ENCODE results near the gene ADGRD1.
"Not testable (repeated sequence)": the region's sequence is repeated elsewhere in the genome, so short reads cannot be mapped to it uniquely, and the experiment has no call there.

The ADGRD1 gene

DNA sequence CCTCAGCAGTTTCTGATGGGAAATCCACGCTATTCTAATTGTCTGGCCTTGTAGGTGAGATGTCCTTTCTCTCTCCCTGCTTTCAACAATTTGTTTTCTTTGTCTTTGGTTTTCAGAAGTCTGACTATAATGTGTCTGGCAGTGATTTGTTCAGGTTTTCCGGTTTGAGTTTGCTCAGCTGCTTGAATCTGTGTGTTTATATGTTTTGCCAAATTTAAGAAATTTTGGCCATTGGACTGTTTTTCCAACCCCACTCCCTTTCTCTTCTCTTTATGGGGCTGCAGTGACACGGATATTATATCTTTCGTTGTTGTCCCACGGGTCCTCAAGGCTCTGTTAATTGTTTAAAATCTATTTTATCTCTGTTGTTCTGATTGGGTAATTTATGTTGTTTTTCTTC, 105.0 kb downstream of the ADGRD1 start:
- DNase-seq: peak; percentile 41

DNA sequence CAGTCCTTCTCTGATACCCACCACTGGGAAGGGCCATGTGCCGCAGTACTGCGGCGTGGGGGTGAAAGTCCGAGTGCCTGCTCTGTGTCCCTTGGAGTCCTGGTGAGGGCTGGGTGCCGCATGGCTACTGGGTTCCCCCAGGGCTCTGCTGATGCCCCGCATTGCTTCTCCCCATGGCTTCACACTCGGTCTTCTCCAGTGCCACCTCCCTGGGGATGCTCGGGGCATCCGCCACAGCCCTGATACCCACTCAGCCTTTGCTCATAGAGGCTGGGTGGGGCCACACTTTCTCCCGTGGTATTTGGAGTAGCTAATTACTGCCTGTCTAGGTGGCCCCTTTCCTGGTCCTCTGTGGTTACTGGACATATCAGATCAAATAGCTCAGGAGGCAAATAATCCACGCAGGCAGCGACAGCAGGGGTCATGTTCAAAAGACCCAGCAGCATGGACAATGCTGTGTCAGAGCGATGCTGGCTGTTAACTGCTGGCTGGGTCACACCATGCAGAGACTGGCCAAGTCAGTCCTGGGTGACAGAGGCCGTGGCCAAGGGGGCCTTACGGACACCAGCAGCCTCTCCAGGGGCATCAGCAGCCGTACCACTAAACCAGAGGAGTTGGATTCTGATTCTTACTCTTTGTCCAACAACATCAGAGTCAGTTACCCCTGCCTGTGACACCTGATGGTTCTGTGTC, 106.5 kb downstream of the ADGRD1 start:
- DNase-seq: peak; percentile 26

- no peak for DNase-seq
Observed at GRCh38 chr12:131061041-131061806, 107.5 kb downstream of the ADGRD1 start.

DNA sequence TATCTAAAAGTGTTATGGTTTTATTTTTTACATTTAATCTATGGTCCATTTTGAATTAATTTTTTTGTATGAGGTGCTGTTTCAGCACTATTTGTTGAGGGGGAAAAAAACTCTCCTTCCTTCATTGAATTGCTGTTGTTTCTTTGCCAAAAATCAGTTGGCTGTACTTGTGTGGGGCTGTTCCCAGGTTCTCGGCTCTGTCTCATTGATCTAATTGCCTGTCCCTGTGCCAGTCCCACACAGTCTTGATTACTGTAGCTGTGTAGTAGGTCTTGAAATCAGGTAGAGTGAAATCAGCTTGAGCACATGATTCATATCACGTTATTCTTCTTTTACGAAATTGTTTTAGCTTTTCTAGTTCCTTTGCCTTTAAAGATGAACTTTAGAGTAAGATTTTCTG, 109.7 kb downstream of the ADGRD1 start:
- no peak for DNase-seq

- DNase-seq: no peak
Observed at GRCh38 chr12:131063960-131064359, 110.3 kb downstream of the ADGRD1 start.

- no peak for DNase-seq
Observed at GRCh38 chr12:131065279-131065678, 111.6 kb downstream of the ADGRD1 start.

DNA sequence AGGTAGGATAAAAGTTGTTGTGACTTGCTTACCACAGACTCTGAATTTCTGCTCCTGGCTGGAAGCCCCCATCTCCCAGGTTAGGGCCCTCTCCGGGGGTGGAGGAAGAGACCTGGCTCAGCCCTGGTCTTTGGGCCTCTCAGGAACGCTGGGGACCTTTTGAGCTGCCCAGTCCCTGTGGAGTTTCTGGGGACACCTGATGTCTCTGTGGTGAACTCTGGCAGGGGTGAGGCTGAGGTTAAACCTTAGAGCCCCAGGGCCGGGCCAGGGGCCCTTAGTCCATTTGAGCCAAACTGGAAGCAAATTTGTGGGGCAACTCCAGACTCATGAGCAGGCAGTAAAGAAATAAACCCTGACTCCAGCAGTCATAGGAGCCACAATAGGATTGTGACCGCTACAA, 112.1 kb downstream of the ADGRD1 start:
- DNase-seq: no peak

DNA sequence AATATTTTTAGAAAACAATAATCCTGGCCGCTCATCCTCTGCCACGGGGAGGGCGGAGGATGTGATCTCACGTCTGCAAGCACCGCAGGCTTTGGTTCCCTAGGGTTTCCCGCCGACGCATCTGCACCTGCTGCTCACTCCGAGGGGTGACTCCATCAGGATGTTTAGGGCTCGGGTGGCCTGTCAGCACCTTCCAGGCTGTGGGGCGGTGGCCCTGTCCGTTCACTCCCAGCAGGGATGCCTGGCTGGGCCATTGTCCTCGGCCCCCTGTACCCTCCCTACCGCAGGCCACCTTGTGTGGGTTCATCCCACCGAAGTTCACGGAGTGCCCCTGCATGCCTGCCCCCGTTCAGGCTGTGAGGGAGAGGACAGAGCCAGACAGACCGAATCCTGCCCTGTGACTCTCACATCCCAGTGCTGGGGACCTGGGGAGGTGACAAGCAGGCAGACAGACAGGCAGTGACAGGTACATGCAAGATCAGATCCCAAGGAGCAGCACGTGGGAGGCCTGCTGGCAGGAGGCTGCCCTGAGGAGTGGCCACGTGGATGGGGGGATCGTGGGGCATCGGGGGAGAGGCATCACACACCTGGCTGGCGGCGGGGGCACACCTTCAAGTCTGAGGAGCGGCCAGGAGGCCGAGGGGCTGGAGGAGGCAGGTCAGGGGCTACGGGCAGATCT, 112.6 kb downstream of the ADGRD1 start:
- DNase-seq: no peak

DNA sequence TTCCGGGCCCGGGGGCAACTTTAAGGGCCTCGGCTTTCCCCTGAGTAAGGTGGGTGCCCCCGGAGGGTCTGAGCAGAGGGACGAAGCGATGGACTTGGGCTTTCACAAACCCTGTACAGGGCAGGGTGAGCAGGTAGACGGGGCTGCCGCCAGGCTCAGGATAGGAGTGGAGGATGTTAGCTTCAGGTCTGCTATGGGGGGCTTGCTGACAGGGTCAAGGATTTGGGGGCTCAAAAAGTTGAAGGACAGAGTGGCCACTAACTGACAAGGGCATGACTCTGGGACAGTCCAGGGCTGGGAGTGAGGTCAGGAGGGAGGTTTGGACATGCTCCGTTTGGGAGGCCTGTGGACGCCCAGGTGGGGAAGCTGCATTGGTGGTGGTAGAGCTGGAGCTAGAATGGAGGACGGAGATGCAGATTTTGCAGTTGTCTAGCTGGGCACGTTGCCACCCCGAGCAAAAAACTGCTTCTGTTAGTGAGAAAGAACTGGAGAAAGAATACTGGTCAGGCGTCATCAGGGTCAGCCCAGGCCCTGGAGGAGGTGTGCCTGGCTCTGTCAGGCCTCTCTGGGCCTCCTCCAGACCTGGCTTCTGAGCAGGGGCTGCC, 113.3 kb downstream of the ADGRD1 start:
- DNase-seq: no peak

GRCh38 chr12:131067981-131068851, 114.5 kb downstream of the ADGRD1 start:
- no peak for DNase-seq

- not testable (repeated sequence) for DNase-seq
Observed at GRCh38 chr12:131068926-131069720, 115.4 kb downstream of the ADGRD1 start.

- DNase-seq: peak; percentile 21
Observed at GRCh38 chr12:131070136-131070535, 116.4 kb downstream of the ADGRD1 start.

- not testable (repeated sequence) for DNase-seq
Observed at GRCh38 chr12:131070668-131071067, 117.0 kb downstream of the ADGRD1 start.

GRCh38 chr12:131071234-131071820, 117.6 kb downstream of the ADGRD1 start:
- peak; percentile 25 for DNase-seq

- not testable (repeated sequence) for DNase-seq
Observed at GRCh38 chr12:131071950-131072349, 118.2 kb downstream of the ADGRD1 start.

GRCh38 chr12:131072451-131073230, 118.9 kb downstream of the ADGRD1 start:
- DNase-seq: peak; percentile 28

DNA sequence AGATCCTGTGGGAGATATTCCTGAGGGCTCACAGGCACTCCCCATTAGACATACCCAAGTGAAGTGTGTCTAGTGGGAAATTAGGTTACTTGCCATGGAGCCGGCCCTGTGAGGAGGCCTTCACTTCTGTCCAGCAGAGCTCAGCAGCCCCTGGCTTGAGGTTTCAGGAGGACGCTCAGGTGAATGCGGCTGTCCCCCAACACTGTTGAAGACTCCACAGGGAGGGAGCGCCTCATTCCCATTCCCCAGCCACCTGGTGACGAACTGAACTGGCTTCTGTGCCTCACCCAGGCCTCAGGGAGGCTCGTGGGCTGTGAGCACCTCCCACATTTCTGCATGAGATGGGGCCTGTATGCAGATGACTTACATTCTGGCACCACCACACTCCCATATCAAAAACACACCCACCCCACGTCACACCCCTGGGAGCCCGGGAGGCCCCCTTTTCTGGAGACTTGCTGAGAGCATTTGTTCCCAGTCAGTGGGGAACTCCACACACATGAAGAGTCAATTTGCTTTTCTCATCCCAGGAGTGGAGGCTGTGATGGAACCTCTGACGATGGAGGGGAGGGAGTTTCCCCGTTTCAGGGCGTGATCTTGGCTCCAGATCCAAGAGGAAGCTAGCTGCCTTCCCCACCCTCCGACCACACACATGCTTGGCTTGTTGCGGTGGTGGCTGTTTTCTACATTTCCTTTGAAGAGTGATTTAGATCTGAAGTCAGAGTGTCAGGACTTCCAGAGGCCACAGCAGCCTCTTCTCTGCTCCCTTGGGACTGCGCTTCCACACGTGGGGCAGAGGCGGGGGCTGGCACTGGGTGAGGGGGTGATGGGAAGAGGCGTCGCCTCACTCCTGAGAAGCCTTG, 120.7 kb downstream of the ADGRD1 start:
- peak; percentile 83 for DNase-seq

GRCh38 chr12:131075194-131075593, 121.5 kb downstream of the ADGRD1 start:
- no peak for DNase-seq

DNA sequence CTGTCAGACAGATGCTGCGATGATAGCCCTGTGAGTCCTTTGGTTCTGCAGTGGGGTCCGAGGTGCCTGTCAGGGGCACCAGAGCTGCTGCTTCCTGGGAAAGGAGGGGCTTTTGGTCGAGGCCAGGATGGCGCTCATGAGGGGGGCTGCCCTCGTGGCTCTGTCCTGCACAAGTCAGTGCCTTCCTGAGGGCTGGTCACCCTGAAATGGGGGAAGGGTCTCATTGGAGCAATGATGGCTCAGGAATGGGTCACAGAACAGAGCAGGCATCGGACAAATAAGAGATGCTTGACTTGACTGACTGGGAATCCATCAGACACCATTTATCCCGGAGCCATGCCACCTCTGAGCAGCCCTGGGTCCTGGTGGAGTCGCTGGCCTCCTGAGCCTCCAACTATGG, 121.9 kb downstream of the ADGRD1 start:
- no peak for DNase-seq
